ENCODE measurements around the gene NAT16. TPM values are rescaled to one million over a fixed set of nuclear protein-coding genes. Genes with fewer than 3 reads are reported as not detected.

The NAT16 gene
- total RNA-seq, 1 donor from 2014 or later: not detected

DNA sequence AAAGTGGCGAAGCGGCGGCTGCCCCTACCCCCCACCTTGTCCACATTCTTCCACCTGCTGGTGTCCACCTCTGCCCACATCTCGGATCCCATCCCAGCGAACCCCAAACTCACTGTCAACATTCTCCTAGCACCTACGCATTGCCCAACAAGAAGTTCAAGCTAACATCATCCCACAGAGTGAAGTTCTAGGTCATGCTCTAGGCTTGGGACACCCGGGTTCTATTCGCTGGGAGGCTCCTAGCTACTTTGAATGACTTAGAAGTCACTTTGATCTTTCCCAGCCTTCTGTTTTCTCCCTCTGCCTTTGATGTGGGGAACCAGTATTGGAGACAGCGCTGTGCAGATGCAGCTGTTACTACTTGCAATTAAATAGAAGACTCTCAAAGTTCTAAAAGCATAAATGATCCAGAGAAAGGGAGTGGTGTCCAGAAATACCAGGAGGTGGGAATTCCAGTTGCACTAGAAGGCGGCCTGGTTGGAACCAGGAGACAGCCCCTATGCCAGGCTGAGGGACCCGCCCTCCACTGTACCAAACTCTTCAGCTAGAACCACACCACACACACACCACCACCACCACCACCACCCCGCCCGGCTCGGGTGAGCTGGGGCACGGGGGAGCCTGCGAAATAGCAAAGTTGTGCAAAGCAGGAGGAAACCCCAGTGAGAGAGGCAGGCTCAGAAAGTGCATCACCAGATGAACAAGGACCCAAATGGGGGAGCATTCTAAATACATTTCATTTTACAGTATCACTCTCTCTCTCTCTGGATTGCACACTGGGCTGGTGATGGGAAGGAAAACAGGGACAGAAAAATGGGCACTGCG, 9.3 kb downstream of the NAT16 start:
- no peak for DNase-seq (ENCODE audit: low read depth in 2 of 2)

DNA sequence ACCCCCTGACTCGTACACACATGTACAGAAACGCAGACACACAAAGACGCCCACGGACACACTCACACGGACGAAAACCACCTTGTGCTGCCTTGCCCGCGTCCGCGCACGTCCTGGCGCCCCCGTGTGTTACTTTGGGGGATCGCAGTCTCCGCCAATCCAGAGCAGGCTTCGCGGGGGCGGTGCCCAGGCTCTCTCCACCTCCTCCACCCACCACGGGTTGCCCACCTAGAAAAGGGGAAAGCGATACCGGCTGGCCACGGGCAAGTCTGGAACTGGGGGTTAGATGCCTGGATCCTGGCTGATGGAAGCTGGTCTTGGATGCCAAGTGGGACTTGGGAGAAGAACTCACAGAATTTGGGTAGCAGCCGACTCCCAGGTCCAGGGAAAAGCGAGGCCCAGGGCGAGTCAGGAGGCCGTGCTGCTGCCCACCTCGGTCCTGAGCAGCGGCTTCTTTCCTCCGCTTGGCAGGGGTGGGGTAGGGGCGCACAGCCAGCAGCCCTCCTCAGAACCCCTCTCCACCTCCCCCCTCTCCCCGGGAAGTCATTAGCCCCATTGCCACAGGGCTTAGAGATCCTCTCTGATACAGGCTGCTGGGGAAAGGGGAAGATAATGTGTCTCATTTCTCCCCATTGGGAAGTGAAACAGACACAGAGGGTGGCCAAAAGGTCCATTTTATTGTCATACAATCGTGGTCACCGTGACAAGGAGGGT, 10.1 kb downstream of the NAT16 start:
- peak in 1 of 2 donors; percentile 65 for DNase-seq (ENCODE audit: low read depth in 2 of 2)

GRCh38 chr7:101169110-101169837, 10.8 kb downstream of the NAT16 start:
- DNase-seq (ENCODE audit: low read depth in 2 of 2): no peak

DNA sequence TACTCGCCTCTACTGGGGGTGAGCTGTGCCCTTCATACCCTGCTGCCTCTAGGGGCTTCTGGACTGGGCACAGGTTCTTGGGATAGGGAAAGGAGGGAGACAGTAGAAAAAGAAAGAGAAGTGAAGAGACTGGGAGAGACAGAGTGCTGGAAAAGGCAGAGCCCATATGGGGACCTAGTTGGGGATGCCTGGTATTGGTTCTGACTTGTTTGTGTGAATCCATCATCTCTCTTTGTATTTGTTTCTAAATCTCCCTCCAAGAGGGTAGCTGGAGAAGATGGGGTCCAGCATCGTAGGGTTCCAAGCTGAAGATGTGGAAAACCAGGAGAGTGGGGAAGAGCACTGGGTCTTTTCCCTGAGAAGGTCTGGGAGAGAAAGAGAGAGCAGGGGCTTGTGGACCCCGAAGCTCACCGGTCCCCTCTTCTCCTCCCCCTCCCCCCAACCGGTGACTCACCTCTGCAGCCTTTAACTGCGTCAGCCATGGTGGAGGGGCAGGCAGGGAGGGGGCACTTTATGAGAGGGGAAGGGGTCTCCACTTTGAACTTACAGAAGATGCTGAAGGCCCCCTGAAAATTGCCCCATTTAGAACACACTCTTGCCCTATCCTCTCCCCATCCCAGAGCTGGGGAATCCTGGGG, 11.6 kb downstream of the NAT16 start:
- no peak for DNase-seq (ENCODE audit: low read depth in 2 of 2)

DNA sequence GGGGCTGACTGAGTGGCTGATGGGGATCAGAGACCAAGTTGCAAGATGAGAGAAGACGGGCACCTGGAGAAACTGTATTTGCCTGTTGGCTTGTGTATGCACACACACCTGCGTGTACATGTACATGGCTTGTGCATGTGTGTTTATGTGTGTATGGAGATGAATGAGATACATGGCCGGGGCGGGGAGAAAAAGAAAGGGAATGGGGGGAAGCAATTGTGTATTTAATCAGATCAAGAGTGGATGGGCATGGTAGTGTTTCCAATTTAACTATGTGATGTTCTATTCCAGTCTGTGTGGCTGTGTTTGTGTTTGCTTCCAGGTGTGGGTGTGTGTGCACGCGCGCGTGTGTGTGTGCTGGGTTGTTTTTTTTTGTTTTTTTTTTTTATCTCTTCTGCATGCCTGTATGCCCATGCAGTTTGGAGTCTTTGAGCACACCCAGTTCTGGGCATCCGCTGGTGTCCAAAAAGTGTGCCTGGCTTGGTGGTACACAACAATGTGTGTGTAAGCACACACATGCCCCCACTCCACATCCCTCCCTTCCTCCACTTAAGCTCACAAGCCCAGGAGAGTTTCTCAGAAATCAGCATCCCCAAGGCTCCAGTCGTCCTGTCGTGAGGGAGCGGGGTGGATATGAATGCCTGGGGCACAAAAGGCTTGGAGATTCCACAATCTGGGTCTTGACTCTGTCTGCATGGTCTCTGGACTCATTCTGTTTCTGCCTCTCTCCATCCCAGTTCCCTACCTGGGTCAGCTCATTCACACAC, 12.3 kb downstream of the NAT16 start:
- no peak for DNase-seq (ENCODE audit: low read depth in 2 of 2)

DNA sequence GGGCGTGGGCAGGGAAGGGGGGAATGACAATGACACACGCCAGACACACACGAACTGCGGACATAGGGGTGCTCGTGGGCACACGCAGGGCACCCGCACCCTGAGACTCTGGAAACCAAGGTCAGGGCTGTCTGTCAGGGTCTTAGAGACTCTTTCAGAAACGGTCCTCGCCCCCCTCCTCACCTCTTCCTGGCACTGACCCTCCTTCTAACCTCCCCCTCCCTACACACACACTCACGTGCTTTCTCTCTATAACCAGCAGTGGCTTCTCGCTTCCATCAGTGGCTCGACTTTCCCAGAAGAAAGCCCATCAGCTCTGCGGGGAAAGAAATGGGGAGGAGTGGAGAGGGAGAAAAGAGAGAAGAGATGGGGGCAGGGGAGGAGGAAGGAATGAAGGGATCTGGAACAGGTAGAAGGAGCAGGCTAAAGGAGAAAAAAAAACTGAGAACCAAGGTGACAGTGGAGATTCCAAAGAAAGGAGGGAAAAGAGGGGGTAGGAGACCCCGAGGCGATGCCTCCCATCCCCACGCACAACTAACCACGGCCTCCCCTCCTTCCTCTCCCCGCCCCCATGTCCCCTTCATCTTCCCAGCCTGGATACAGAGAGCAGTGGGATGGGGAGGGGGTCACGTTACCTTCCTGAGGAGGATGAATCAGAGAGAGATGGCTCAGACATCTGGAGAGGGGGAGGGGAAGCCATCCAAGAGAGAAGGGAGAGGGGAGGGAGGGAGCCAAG, 13.0 kb downstream of the NAT16 start:
- DNase-seq (ENCODE audit: low read depth in 2 of 2): no peak

DNA sequence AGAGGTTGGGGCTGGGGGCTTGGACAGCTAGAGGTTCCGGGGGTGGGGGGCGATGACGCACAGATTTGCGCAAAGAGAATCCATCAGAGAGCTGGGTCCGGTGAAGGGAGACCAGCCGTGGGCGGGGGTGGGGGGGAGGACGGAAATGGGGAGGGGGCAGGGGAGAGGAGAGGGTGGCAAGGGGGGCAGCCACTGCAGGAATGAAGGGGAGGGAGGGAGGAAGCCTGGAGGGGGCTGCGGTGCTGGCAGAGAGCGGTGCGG, 13.5 kb downstream of the NAT16 start:
- DNase-seq (ENCODE audit: low read depth in 2 of 2): no peak

DNA sequence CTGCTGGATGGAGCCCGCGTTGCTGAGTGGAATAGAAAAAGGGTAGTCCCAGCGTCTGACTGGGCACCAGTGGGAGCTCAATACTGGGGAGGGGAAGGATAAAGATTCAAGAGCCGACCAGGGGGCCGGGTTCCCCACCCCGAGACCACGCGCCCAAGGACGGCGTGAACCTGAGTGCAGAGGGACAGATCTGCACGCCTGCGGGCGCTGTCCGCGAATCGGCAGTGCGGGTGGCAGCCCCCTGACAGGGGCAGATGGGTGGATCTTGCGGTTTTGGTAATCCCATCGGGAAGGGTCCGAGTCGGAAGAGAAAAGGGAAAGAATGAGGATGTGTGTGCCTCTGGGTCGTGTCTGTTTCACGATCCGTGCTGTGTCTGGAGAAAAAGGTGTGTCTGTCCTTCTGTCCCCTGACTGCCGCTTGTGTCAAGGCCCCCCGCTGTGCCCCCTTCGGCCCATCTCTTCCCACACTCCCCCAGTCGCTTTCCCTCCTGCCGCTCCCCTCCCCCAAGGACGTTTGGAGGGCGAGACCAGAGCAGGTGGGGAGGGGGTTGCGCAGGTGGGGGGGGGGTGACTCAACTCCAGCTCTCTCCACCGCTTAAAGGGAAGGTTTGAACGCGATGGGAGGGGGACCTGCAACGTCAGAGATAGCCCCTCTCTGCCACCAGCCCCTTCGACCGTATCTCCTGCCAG, 14.0 kb downstream of the NAT16 start:
- no peak for DNase-seq (ENCODE audit: low read depth in 2 of 2)

DNA sequence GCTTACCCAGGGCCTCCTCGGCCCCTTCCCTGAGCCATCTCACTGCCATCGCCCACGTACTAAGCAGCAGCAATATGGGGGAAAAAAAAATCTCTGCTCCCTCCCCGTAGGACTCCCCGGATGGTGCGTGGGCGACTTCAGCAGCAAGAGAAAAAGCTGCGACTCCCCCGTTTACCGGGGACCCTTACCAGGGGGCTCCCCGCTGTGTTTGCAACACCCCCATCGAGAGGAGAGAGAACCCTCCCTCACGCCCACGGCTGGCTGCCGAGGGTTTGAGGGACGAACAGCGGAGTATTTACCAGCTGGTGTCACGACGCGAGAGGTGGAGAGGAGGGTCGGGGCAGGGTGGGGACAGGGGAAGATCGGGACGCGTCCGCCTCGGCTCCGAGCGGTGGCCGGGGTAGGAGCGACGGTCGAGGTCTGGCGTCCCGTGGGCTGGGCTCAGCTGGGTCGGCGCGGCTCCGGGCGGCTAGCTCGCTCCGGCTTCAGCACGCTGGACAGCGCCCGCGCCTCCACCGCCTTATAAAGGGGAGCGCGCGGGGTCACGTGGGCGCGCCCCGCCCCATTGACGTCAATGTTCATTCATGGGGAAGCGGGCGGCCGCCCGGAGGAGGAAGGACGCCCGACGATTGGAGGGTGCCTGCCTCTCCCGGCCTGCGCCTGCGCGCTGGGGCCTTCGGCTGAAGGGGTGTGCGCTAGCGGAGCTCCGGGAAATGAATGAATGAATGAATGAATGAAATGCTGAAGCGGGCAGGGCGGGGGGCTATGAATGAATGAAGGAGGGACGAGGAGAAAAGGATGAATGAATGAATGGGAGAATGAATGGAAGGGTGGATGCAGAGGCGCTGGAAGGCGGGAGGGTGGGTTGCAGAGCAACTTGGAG, 14.8 kb downstream of the NAT16 start, which contains the start of gene VGF:
Gene VGF, minus strand, starts transcription at position 495 of the 883 bp plus-strand sequence. CDS start 726 bp downstream, outside the sequence.
- peak; percentile 70 to 93 for DNase-seq (ENCODE audit: low read depth in 2 of 2)

- peak in 1 of 2 donors; percentile 60 for DNase-seq (ENCODE audit: low read depth in 2 of 2)
Measured at GRCh38 chr7:101164071-101164840, 15.8 kb downstream of the NAT16 start.

DNA sequence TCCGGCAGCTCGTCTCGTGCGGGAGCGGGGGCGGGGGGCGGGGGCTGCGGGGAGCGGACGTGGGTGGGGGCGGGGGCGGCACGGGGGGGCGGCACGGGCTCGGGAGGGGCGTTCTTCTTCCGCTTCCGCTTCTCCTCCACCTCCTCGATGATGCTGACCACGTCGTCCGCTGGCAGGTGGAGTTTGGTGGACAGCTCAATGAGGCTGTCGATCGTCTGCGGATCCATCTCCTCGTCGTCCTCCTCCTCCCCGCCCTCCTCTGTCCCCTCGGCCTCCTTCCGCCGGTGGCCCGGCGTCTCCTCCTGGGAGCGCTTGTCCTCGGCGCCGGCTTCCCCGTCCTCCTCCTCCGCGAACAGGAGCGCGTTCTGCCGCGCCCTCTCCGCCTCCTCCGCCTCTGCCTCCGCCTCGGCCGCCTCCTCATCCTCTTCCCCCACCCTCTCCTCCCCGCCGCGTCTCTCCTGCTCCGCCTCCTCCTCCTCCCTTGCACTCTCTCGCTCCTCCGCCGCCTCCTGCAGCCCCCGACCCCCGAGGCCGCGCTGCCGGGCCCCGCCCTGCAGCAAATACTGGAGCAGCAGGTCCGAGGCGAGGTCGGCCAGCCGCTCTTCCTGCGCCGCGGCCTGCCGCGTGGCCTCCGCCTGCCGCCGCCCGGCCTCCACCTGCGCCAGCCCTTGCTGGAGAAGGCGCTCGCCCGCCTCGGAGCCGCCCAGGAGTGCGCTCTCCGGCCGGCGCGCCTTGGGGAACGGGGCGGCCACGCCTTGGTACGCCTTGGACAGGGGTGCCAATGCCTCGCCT, 16.6 kb downstream of the NAT16 start:
- DNase-seq (ENCODE audit: low read depth in 2 of 2): no peak

DNA sequence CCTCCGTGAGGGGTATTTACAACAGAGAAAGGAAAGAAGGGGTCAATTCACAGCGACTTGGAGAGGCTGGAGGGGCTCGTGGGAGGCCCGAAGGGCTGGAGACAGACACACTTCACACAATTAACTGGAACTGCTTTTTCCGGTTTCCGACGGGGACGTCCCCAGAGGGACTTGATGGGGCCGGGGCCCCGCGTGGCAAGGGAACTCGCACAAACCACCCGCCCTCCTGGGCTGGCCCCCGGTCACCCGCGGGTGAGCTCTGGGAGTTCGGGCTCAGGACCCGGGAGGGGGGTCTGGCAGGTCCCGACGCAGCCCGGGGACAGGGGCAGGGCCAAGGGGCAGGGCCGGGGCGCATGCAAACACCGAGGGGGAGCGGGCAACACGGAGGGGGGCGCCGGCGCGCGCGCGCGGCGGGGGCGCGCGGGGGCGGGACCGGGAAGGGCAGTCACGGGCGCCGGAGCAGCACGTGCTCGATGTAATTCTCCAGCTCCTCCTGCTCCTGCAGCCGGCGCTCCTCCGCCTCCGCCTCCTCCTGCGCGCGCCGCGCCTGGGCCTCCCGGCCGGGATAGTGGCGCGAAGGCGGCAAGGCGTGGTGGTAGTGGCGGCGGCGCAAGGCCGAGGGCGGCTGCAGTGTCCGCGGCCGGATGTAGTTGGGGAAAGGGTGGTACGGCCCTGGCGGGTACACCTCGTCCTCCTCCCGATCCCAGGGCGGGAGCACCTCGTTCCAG, 17.4 kb downstream of the NAT16 start:
- peak in 1 of 2 donors; percentile 52 for DNase-seq (ENCODE audit: low read depth in 2 of 2)

DNA sequence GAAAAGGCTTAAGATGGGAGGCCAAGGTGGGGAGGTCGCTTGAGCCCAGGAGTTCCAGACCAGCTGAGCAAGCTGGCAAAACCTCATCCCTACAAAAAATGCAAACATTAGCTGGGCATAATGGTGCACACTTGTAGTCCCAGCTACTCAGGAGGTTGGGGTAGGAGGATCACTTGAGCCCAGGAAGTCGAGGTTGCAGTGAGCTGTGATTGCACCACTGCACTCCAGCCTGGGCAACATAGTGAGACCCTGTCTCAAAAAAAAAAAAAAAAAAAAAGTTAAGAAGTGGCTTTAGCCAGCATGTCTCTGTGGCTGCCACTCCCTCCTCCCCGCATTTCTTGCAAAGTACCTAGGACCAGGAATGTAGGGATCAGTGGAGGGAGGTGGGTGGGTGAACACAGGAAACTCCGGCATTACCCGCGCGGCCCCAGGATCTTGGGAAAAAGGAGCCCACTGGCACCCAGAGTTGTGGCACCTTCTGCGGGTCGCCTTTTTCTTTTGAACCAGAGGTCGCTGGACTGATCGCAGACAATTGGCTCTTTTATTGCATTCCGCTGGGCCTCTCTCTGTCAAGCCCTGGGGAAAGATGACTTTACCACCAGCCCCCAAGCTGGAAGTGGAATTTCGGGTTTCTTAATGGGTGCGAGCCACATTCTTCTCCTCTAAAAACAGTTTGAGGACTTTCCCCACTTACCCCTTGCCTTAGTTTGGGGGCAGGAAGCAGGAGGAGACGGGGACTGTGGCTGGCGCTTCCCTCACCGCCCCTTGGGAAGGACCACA, 18.2 kb downstream of the NAT16 start:
- DNase-seq (ENCODE audit: low read depth in 2 of 2): no peak

DNA sequence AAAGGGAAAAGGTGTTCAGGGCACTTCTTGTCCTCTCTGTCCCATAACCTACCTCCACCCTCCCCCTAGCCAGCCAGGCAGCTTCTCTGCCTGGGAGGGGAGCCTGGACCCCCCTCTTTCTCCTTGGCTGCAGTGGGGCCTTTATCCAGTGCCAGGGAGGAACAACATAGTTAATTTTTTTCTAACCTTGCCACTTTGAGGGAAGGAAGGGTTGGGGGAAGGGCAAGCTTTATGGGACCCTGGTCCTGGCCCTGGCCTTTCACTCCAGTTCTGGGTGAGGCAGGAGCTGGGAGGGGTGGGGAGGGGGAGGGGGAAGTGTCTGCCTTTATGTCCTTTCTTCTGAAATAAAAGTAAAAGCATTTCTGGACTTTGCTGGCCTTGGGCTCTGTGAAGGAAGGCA, 19.2 kb downstream of the NAT16 start:
- no peak for DNase-seq (ENCODE audit: low read depth in 2 of 2)

Data from dermis microvascular lymphatic vessel endothelial cell (primary cell).